Measurements from ENCODE around the gene NDUFA13.
A peak's percentile ranks its signal among the peaks of the same experiment; 100 is the strongest.
"Not testable (repeated sequence)": the region's sequence is repeated elsewhere in the genome, so short reads cannot be mapped to it uniquely, and the experiment has no call there.

Gene NDUFA13

GRCh38 chr19:19515642-19516519, at the start of gene NDUFA13:
Gene NDUFA13 (plus strand): TSS chr19:19516225. CDS start chr19:19516239, 14 bp downstream.
- DNase-seq, result peak; percentile 83

- no peak for DNase-seq
Observed at GRCh38 chr19:19468424-19469050, 47.5 kb upstream of the NDUFA13 start.

GRCh38 chr19:19470579-19470978, 45.4 kb upstream of the NDUFA13 start:
- DNase-seq, result no peak

GRCh38 chr19:19471682-19472081, 44.3 kb upstream of the NDUFA13 start:
- DNase-seq, result no peak

- not testable (repeated sequence) for DNase-seq
Observed at GRCh38 chr19:19472106-19472505, 43.9 kb upstream of the NDUFA13 start.

GRCh38 chr19:19475015-19475765, 40.8 kb upstream of the NDUFA13 start:
- no peak for DNase-seq

- no peak for DNase-seq
Observed at GRCh38 chr19:19475849-19476828, 39.9 kb upstream of the NDUFA13 start.

GRCh38 chr19:19477705-19478383, 38.2 kb upstream of the NDUFA13 start:
- DNase-seq, result no peak

GRCh38 chr19:19480688-19481087, 35.3 kb upstream of the NDUFA13 start:
- DNase-seq, result no peak

GRCh38 chr19:19482809-19483596, 33.0 kb upstream of the NDUFA13 start:
- DNase-seq, result no peak

GRCh38 chr19:19485161-19485997, 30.6 kb upstream of the NDUFA13 start:
- DNase-seq, result no peak

GRCh38 chr19:19485998-19486290, 30.1 kb upstream of the NDUFA13 start:
- no peak for DNase-seq

- DNase-seq, result no peak
Observed at GRCh38 chr19:19486343-19487076, 29.5 kb upstream of the NDUFA13 start.

GRCh38 chr19:19487077-19487949, 28.7 kb upstream of the NDUFA13 start:
- no peak for DNase-seq

GRCh38 chr19:19487950-19488874, 27.8 kb upstream of the NDUFA13 start:
- DNase-seq, result no peak

GRCh38 chr19:19488875-19489690, 26.9 kb upstream of the NDUFA13 start:
- DNase-seq, result peak; percentile 94
